ENCODE results near the gene TULP4. TPM values are rescaled to one million over a fixed set of nuclear protein-coding genes. Genes with fewer than 3 reads are reported as not detected.
A peak's percentile ranks its signal among the peaks of the same experiment; 100 is the strongest.

The TULP4 gene
- total and polyA plus RNA-seq, 2 experiments from 2014 or later, result 20.0 to 118 TPM

GRCh38 chr6:158408552-158409130, 96.4 kb downstream of the TULP4 start:
- H3K27ac ChIP-seq, result peak overlapping the region; percentile 13

GRCh38 chr6:158409451-158409850, 97.2 kb downstream of the TULP4 start:
- DNase-seq (ENCODE audit: low read depth in 1 of 2, low spot score in 1 of 2), result peak in 1 of 2 donors; percentile 89
- TF ChIP-seq CTCF (IDR thresholded peaks at IDR 0.05; ENCODE audit: low read depth, low read length), result no peak
- H3K4me1 ChIP-seq (ENCODE audit: low read depth), result no peaks in the 10 kb centered on the region
- H3K27ac ChIP-seq, result no peak overlapping the region
- H3K36me3 ChIP-seq, result no peaks in the 10 kb centered on the region
- no peaks in the 10 kb centered on the region for H3K9me3 ChIP-seq (ENCODE audit: low read depth)
- H3K27me3 ChIP-seq, result no peaks in the 10 kb centered on the region
- no peak overlapping the region for H3K4me3 ChIP-seq

More at GRCh38 chr6:158408552-158409130, 96.4 kb downstream of the TULP4 start:
- no peaks in the 10 kb centered on the region for H3K9me3 ChIP-seq (ENCODE audit: low read depth)
- H3K27me3 ChIP-seq, result no peaks in the 10 kb centered on the region
- no peaks in the 10 kb centered on the region for H3K4me1 ChIP-seq (ENCODE audit: low read depth)
- no peak overlapping the region for H3K4me3 ChIP-seq
- no peaks in the 10 kb centered on the region for H3K36me3 ChIP-seq
- no peak for TF ChIP-seq CTCF (IDR thresholded peaks at IDR 0.05; ENCODE audit: low read depth, low read length)
- peak; percentile 25 to 96 for DNase-seq (ENCODE audit: low read depth in 1 of 2, low spot score in 1 of 2)

GRCh38 chr6:158410784-158411183, 98.5 kb downstream of the TULP4 start:
- H3K4me1 ChIP-seq (ENCODE audit: low read depth), result no peaks in the 10 kb centered on the region
- H3K4me3 ChIP-seq, result no peak overlapping the region
- no peaks in the 10 kb centered on the region for H3K9me3 ChIP-seq (ENCODE audit: low read depth)
- peak in 1 of 2 donors; percentile 64 for DNase-seq (ENCODE audit: low read depth in 1 of 2, low spot score in 1 of 2)
- no peak overlapping the region for H3K27ac ChIP-seq
- no peaks in the 10 kb centered on the region for H3K36me3 ChIP-seq
- H3K27me3 ChIP-seq, result no peaks in the 10 kb centered on the region
- TF ChIP-seq CTCF (IDR thresholded peaks at IDR 0.05; ENCODE audit: low read depth, low read length), result no peak

GRCh38 chr6:158411998-158412397, 99.7 kb downstream of the TULP4 start:
- no peaks in the 10 kb centered on the region for H3K4me1 ChIP-seq (ENCODE audit: low read depth)
- no peak for TF ChIP-seq CTCF (IDR thresholded peaks at IDR 0.05; ENCODE audit: low read depth, low read length)
- no peak overlapping the region for H3K27ac ChIP-seq
- no peak for DNase-seq (ENCODE audit: low read depth in 1 of 2, low spot score in 1 of 2)
- H3K9me3 ChIP-seq (ENCODE audit: low read depth), result no peaks in the 10 kb centered on the region
- no peaks in the 10 kb centered on the region for H3K27me3 ChIP-seq
- H3K36me3 ChIP-seq, result peaks cover 3% of the 10 kb centered on the region
- H3K4me3 ChIP-seq, result no peak overlapping the region

- no peaks in the 10 kb centered on the region for H3K27me3 ChIP-seq
- no peak for TF ChIP-seq CTCF (IDR thresholded peaks at IDR 0.05; ENCODE audit: low read depth, low read length)
Observed at GRCh38 chr6:158413028-158413427, 100.8 kb downstream of the TULP4 start.

More at GRCh38 chr6:158413028-158413427, 100.8 kb downstream of the TULP4 start:
- Histone ChIP-seq H3K4me3 (no peak overlapping the region), H3K9me3 (ENCODE audit: low read depth) (no peaks in the 10 kb centered on the region), H3K4me1 (ENCODE audit: low read depth) (no peaks in the 10 kb centered on the region), H3K27ac (no peak overlapping the region), H3K36me3 (peaks cover 3% of the 10 kb centered on the region)
- no peak for DNase-seq (ENCODE audit: low read depth in 1 of 2, low spot score in 1 of 2)

Data from cardiac muscle cell (in vitro differentiated cells and primary cell).